GM18861 (cell line): Measurements from ENCODE around the gene GPR108.
"Not testable (repeated sequence)": the region's sequence is repeated elsewhere in the genome, so short reads cannot be mapped to it uniquely, and the experiment has no call there.

Experiments used
- ATAC-seq: cut with Tn5 transposase; IDR thresholded peaks from one replicate; pipeline ENCODE4 v1.9.1; 2021; ENCODE audit not compliant: unreplicated experiment

The GPR108 gene

DNA sequence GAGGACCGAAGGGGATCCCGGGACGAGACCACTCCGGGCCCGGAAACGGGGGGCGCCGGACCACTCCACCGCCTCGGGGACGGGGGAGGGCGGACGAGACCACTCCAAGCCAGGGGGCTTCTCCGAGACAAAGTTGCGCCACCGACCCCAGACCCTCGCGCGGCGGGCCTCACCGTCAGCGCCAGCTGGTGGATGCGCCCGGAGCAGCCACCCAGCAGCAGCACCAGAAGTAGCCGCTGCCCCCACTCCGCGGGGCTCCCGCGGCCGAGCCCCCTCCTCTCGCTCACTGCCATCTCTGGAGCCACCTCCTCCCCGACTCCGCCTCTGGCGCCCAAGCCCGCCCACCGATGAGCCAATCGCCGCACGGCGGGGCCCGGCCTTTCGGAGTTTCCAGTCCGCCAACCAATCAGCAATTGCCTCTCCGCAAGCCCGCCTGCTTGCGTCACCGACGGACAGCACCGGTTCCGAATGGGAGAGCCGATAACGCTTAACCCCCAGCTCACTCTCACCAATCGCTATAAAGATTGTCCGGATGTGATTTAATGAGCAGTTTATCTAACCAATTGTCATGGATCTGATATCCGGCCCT, at the start of gene GPR108:
Gene GPR108 (minus strand): TSS at position 297 of the 589 bp plus-strand sequence. CDS start 4 bp downstream, at position 293.
- peak; percentile 59 for ATAC-seq

DNA sequence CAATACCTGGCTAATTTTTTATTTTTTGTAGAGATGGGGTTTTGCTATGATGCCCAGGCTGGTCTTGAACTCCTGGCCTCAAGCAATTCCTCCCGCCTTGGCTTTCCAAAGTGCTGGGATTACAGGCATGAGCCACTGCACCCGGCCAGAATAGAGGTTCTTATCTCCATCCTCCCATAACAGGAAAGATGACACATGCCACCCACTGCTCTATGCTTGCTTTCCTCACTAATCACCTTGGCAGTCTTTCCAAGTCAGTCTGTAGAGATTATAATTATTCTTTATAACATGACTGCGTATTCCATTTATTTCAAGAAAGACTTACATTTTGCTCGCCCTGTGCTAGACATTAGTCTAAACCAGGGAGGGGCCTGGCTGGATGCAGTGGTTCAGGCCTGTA, 41.8 kb upstream of the GPR108 start:
- no peak for ATAC-seq

DNA sequence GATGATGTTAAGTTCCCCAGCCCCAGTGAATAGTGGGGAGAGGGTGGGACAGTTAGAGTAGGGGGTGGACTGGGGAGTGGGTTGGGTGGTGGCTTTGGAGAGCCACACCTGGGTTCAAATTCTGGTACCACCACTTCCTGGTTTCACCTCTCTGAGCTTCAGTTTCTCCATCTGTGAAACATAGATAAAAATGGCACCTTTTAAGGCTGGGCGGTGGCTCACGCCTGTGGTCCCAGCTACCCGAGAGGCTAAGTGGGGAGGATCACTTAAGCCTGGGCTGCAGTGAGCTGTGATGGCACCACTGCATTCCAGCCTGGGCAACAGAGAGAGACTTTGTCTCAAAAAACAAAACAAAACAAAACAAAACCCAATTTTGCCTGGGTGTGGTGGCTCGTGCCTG, 41.0 kb upstream of the GPR108 start:
- no peak for ATAC-seq

DNA sequence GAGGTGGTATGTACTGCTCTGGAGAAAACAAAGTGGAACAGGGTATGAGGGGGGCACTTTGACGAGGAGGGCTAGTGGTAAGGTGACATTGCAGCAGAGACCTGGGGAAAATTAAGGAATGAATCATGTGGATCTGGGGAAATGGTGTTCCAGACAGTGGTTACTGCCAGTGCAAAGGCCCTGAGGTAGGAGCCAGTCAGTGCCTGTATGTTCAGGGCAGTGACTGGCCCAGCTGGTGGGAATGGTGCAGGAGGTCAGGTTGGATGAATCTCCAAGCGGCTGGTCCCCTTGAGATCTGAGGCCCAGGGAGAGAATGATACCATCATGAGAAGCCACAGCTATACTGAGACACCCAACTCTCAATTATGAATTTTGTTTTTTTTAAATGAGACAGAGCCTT, 40.1 kb upstream of the GPR108 start:
- ATAC-seq = no peak

DNA sequence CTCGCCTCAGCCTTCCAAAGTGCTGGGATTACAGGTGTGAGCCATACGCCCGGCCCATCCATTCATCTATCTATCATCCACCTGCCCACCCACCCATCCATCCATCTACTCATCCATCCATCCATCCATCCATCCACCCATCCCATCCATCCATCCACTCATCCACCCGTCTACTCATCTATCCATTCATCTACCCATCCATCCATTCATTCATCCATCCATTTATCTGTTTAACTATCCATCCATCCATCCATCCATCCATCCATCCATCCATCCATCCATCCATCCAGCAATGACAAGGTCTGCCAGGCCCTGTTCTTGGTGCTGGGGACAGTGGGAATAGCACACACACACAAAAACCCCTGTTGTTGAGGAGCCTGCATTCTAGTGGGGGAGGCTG, 39.6 kb upstream of the GPR108 start:
- ATAC-seq = no peak

GRCh38 chr19:6776045-6776444, 38.7 kb upstream of the GPR108 start:
- ATAC-seq = not testable (repeated sequence)

DNA sequence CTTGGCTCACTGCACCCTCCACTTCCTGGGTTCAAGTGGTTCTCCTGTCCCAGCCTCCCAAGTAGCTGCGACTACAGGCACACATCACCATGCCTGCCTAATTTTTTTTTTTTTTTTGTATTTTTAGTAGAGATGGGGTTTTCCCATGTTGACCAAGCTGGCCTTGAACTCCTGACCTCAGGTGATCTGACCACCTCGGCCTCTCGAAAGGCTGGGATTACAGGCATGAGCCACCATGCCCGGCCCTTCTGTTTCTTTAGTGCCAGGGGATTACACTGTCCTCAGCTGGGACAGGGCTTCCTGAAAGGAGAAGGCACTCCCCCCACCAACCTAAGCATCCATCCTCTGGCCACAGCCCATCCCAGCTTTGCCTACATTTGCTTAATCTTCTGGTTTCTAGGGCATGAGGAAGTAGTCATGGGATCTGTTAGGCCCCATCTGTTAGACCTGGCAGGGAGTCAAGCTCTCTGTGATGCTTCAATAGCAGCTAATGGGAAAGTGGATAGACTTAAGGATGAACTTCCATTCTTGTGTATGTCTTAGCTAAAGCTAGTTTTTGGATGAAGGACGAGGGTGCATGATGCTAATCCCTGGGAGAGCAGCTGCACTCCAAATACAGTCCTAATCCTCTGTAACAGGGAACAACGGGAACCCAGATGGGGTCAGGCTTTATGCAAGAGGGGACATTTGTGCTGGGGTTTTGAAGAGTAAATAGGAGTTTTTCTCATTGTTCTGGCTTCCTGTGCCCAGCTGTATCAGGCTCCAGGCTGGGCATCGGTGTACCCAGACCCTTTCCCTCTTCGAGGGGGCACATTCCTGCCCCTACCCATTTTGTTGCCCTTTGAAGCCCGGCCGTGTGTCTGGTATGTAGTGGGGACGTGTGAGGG, 37.7 kb upstream of the GPR108 start:
- no peak for ATAC-seq

DNA sequence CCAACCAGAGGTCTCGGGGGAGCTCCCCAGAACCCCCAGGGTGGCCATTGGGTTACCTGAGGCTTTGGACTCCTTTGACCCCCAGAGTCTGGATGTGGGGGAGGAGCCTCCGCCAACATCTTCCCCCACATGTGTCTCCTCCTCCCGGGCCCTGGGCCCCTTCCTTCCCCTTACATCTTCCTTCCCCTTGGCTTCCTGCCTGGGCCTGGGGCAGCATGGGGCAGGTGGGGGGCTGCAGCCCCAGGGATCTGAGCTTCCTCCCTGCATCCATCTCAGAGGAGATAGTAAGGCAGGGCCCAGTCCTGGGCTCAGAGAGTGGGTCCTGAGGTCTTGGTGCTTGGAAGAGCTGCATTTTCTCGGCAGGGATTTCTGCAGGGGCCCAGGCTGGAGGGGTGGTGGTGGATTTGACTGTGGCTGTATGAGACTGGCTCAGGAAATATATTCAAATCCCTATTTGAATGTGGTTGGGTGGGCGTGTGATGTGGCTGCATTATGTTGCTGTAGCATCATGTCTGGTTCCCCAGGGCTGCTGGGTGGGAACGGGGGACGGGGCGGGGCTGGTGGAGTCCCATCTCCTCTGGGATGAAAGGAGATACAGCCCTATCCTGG, 36.0 kb upstream of the GPR108 start:
- no peak for ATAC-seq

- ATAC-seq = no peak
Measured at GRCh38 chr19:6772866-6773322, 35.5 kb upstream of the GPR108 start.

DNA sequence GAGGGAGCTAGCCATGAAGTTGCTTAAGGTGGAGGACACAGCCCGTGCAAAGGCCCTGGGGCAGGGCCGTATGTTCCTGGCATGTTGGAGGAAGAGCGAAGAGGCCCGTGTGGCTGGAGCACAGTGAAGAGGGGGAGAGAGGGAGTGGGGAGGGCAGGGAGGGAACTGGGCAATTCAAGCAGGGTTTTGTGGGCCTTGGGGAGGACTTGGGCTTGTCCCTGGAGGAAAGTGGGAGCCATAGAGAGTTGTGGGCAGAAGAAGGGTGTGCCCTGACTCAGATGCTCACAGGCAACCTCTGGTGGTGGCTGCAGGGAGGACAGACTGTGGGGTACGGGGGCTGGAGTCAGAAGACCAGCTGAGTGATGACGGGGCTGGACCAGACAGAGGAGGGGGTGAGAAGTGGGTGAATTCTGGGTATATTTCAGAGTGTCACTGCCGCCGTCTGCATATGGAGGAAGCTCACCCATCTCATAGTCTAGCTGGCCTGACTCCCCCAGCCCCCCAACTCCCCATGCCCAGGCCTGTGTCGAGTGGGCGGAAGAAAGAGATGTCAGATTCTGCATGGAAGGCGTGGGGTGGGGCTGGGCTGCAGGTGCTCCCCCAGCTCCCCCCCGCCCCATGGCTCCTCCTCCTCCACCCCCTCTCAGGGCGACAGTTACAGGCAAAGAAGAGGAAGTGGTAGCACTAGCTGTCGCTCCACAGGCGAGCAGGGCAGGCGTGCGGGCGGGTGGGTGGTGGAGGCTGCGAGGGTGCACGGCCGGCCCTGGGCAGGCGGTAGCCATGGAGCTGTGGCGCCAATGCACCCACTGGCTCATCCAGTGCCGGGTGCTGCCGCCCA, 34.9 kb upstream of the GPR108 start, which contains the start of gene VAV1:
Gene VAV1 (plus strand): TSS at position 681 of the 838 bp plus-strand sequence. CDS start 100 bp downstream, at position 781.
- ATAC-seq = peak; percentile 42

- ATAC-seq = not testable (repeated sequence)
Measured at GRCh38 chr19:6771648-6772027, 34.3 kb upstream of the GPR108 start.

- ATAC-seq = no peak
Measured at GRCh38 chr19:6769006-6769619, 31.7 kb upstream of the GPR108 start.

DNA sequence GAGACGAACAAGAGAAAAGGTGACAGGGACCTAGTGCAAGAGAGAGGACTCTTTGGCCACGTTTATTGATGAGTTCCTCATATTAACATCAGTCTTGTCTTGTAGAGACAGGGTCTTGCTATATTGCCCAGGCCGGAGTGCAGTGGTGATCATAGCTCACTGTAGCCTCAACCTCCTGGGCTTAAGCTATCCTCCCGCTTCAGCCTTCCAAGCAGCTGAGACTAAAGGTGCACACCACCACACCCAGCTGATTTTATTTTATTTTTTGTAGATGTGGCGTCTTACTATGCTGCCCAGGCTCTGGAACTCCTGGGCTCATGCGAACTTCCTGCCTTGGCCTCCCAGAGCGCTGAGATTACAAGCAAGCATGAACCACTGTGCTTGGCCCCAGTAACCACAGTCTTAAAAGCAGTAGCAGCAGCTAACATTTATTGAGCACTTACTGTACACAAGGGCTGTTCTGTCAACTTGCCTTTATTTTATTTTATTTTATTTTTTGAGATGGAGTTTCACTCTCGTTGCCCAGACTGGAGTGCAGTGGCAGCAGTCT, 30.9 kb upstream of the GPR108 start:
- no peak for ATAC-seq

GRCh38 chr19:6767357-6768235, 30.2 kb upstream of the GPR108 start, which contains the start of gene SH2D3A:
Gene SH2D3A, minus strand, starts transcription at chr19:6767435. Its CDS starts 3,687 bp downstream, at chr19:6763748.
- ATAC-seq = peak; percentile 48

- ATAC-seq = no peak
Measured at GRCh38 chr19:6767081-6767356, 29.6 kb upstream of the GPR108 start.

- ATAC-seq = no peak
Measured at GRCh38 chr19:6766357-6767080, 29.1 kb upstream of the GPR108 start.

GRCh38 chr19:6765738-6766356, 28.5 kb upstream of the GPR108 start:
- no peak for ATAC-seq

GRCh38 chr19:6762253-6762797, 24.9 kb upstream of the GPR108 start:
- not testable (repeated sequence) for ATAC-seq
